ENCODE data around the gene CLCN5.
A peak's percentile ranks its signal among the peaks of the same experiment; 100 is the strongest.

CLCN5 gene

GRCh38 chrX:49922291-49923241, at the start of gene CLCN5:
Gene CLCN5, plus strand, starts transcription at chrX:49922596. Its CDS starts 2,703 bp downstream, at chrX:49925299.
- peak; percentile 90 for DNase-seq

GRCh38 chrX:49876750-49877149, 45.6 kb upstream of the CLCN5 start:
- DNase-seq, result no peak

GRCh38 chrX:49877397-49878101, 44.8 kb upstream of the CLCN5 start:
- peak; percentile 50 for DNase-seq

GRCh38 chrX:49878128-49878833, 44.1 kb upstream of the CLCN5 start:
- DNase-seq, result no peak

GRCh38 chrX:49878834-49879655, 43.4 kb upstream of the CLCN5 start, which contains the start of gene USP27X:
Gene USP27X, plus strand, starts transcription at chrX:49879484. Its CDS starts 824 bp downstream, at chrX:49880308.
- DNase-seq, result peak; percentile 54

- no peak for DNase-seq
Observed at GRCh38 chrX:49879656-49880277, 42.6 kb upstream of the CLCN5 start.

GRCh38 chrX:49880668-49881067, 41.7 kb upstream of the CLCN5 start:
- no peak for DNase-seq

GRCh38 chrX:49884290-49884862, 38.0 kb upstream of the CLCN5 start:
- peak; percentile 70 for DNase-seq

GRCh38 chrX:49892542-49892941, 29.9 kb upstream of the CLCN5 start:
- peak; percentile 55 for DNase-seq

GRCh38 chrX:49896951-49897350, 25.4 kb upstream of the CLCN5 start:
- no peak for DNase-seq

- no peak for DNase-seq
Observed at GRCh38 chrX:49901048-49901447, 21.3 kb upstream of the CLCN5 start.

GRCh38 chrX:49910344-49910743, 12.1 kb upstream of the CLCN5 start:
- peak; percentile 9 for DNase-seq

GRCh38 chrX:49912086-49912485, 10.3 kb upstream of the CLCN5 start:
- no peak for DNase-seq

GRCh38 chrX:49912861-49913260, 9.5 kb upstream of the CLCN5 start:
- no peak for DNase-seq

- DNase-seq, result peak; percentile 45
Observed at GRCh38 chrX:49915361-49916222, 6.8 kb upstream of the CLCN5 start.

GRCh38 chrX:49919617-49920016, 2.8 kb upstream of the CLCN5 start:
- no peak for DNase-seq

GRCh38 chrX:49921109-49921508, 1.3 kb upstream of the CLCN5 start:
- no peak for DNase-seq

GRCh38 chrX:49925176-49925575, 2.8 kb downstream of the CLCN5 start:
- DNase-seq, result no peak

- no peak for DNase-seq
Observed at GRCh38 chrX:49930039-49930438, 7.6 kb downstream of the CLCN5 start.

- no peak for DNase-seq
Observed at GRCh38 chrX:49932791-49933190, 10.4 kb downstream of the CLCN5 start.

Measured in MV-4-11 (cell line).